CD14-positive monocyte (primary cell): Measurements from ENCODE around the gene FCN2. TPM values are rescaled to one million over a fixed set of nuclear protein-coding genes. Genes with fewer than 3 reads are reported as not detected.

ENCODE experiments used
- DNase-seq, 3 donors: peaks; one replicate each; pipeline ENCODE4 v3.0.0-alpha.2; 2011 to 2022
- H2AFZ ChIP-seq: 2 replicates; pipeline ENCODE4 v1.6.0; 2012; ENCODE audit warnings: mild to moderate bottlenecking, low read depth, low read length, inconsistent platforms; ENCODE audit not compliant: insufficient read depth, poor library complexity, severe bottlenecking
- H3K27ac ChIP-seq, 2 donors: 1 replicate in 1 of 2; 2 replicates in 1 of 2; pipeline ENCODE4 v1.5.1; 2012 to 2013; ENCODE audit warnings: low read length in 2 of 2, control low read depth in 1 of 2, inconsistent platforms in 1 of 2, low read depth in 1 of 2, mild to moderate bottlenecking in 1 of 2
- H3K27me3 ChIP-seq, 2 donors: one replicate each; pipeline versions ENCODE4 v1.6.0 to v1.6.1; 2011 to 2013; ENCODE audit warnings: low read length in 2 of 2; ENCODE audit not compliant: control insufficient read depth in 2 of 2, insufficient read depth in 2 of 2
- H3K36me3 ChIP-seq, 2 donors: replicated peaks in 1 of 2; 1 replicate in 1 of 2; 2 replicates in 1 of 2; pipeline versions ENCODE4 v1.5.1 to v1.6.1; 2012 to 2013; ENCODE audit warnings: low read length in 2 of 2, control low read depth in 1 of 2, inconsistent platforms in 1 of 2, mild to moderate bottlenecking in 1 of 2; ENCODE audit not compliant: insufficient read depth in 2 of 2, control insufficient read depth in 1 of 2
- H3K4me1 ChIP-seq, 2 donors: 1 replicate in 1 of 2; 2 replicates in 1 of 2; pipeline versions ENCODE4 v1.5.1 to v1.6.1; 2012 to 2013; ENCODE audit warnings: low read length in 2 of 2, control low read depth in 1 of 2, inconsistent platforms in 1 of 2, mild to moderate bottlenecking in 1 of 2, moderate library complexity in 1 of 2; ENCODE audit not compliant: insufficient read depth in 2 of 2, control insufficient read depth in 1 of 2
- H3K4me2 ChIP-seq: replicated peaks from 2 replicates; pipeline ENCODE3; 2012; ENCODE audit warnings: low read length, moderate library complexity, mild to moderate bottlenecking; ENCODE audit not compliant: poor library complexity, severe bottlenecking; ENCODE audit errors: extremely low read depth
- H3K4me3 ChIP-seq, 3 experiments: fragments of 200-600 bp in 1 of 3; sonication (generic) in 1 of 3; replicated peaks in 1 of 3; 1 replicate in 2 of 3; 2 replicates in 1 of 3; pipeline ENCODE4 v1.5.1; 2011 to 2013; ENCODE audit warnings: low read length in 3 of 3, mild to moderate bottlenecking in 3 of 3, control low read depth in 2 of 3, low read depth in 2 of 3, inconsistent platforms in 1 of 3, moderate library complexity in 1 of 3
- H3K79me2 ChIP-seq: 2 replicates; pipeline ENCODE4 v1.6.0; 2012; ENCODE audit warnings: mild to moderate bottlenecking, control low read depth, inconsistent platforms, low read length, moderate library complexity; ENCODE audit not compliant: insufficient read depth
- H3K9ac ChIP-seq: 2 replicates; pipeline ENCODE4 v1.6.0; 2017; ENCODE audit warnings: low read length, mild to moderate bottlenecking; ENCODE audit not compliant: insufficient read depth, poor library complexity, severe bottlenecking
- H3K9me3 ChIP-seq, 2 donors: replicated peaks in 1 of 2; 1 replicate in 1 of 2; 2 replicates in 1 of 2; pipeline versions ENCODE4 v1.5.1 to v1.6.1; 2012 to 2013; ENCODE audit warnings: low read length in 2 of 2, control low read depth in 1 of 2; ENCODE audit not compliant: control insufficient read depth in 1 of 2, insufficient read depth in 1 of 2
- H4K20me1 ChIP-seq: 2 replicates; pipeline ENCODE4 v1.6.0; 2012; ENCODE audit warnings: mild to moderate bottlenecking, low read length, control low read depth, moderate library complexity; ENCODE audit not compliant: insufficient read depth
- H3K27ac Mint-ChIP-seq, 7 donors: one replicate each; pipeline ENCODE4 v1.8.0; 2020; ENCODE audit warnings: mild to moderate bottlenecking in 7 of 7, mixed read lengths in 7 of 7, moderate library complexity in 6 of 7, inconsistent platforms in 2 of 7
- H3K27me3 Mint-ChIP-seq, 3 donors: one replicate each; pipeline ENCODE4 v1.8.0; 2021 to 2022; ENCODE audit warnings: low read depth in 3 of 3, mild to moderate bottlenecking in 3 of 3, mixed read lengths in 3 of 3, moderate library complexity in 3 of 3, inconsistent platforms in 1 of 3
- H3K36me3 Mint-ChIP-seq, 2 donors: one replicate each; pipeline ENCODE4 v1.8.0; 2020; ENCODE audit warnings: mixed read lengths in 2 of 2, inconsistent platforms in 1 of 2, mild to moderate bottlenecking in 1 of 2
- H3K4me1 Mint-ChIP-seq: one replicate; pipeline ENCODE4 v1.8.0; 2020; ENCODE audit warnings: mild to moderate bottlenecking, mixed read lengths
- H3K4me3 Mint-ChIP-seq, 2 donors: one replicate each; pipeline ENCODE4 v1.8.0; 2020; ENCODE audit warnings: mild to moderate bottlenecking in 2 of 2, mixed read lengths in 2 of 2, moderate library complexity in 1 of 2
- H3K9me3 Mint-ChIP-seq, 7 donors: one replicate each; pipeline ENCODE4 v1.8.0; 2020 to 2022; ENCODE audit warnings: mixed read lengths in 7 of 7, mild to moderate bottlenecking in 6 of 7, moderate library complexity in 6 of 7, inconsistent platforms in 2 of 7
- CTCF ChIP-seq: fragments of 200-600 bp; IDR thresholded peaks from one replicate; pipeline ENCODE4 v1.8.0; 2022; ENCODE audit warnings: antibody characterized with exemption, mild to moderate bottlenecking
- WGBS: methylation state at CpG from one replicate; pipeline ENCODE4 v1.1.5; 2013; ENCODE audit warnings: missing lambda C conversion rate; ENCODE audit not compliant: insufficient coverage; 5-methylcytosine and 5-hydroxymethylcytosine counted together
- intact Hi-C, 2 donors: fragments of 100-400 bp; cut with micrococcal nuclease; formaldehyde crosslinking; loops; one replicate each; pipeline versions ENCODE4 v1.15.0 to v1.15.1; 2023
- polyA plus RNA-seq, 3 donors: library from polyadenylated mRNA; depleted of rRNA in 1 of 3; unstranded in 2 of 3; stranded (reverse) in 1 of 3; fragments of 300-500 nt in 2 of 3; fragments of >200 nt in 1 of 3; fragmentation: Illumina TruSeq in 2 of 3; gene quantifications; 1 replicate in 2 of 3; 2 replicates in 1 of 3; pipeline ENCODE4 v1.2.3, GENCODE V29; 2012 to 2021

Gene FCN2
- polyA plus RNA-seq, 3 donors = not detected

GRCh38 chr9:134882204-134882785 is 1.7 kb downstream of the FCN2 start:
- Histone ChIP-seq H3K4me3 (no peak overlapping the region), H3K27ac (no peak overlapping the region), H3K27me3 (peaks cover 0 to 4% of the 10 kb centered on the region in 2 donors), H3K79me2 (no peaks in the 10 kb centered on the region), H4K20me1 (no peaks in the 10 kb centered on the region), H3K4me1 (peaks cover 1 to 2% of the 10 kb centered on the region in 2 donors), H2AFZ (no peak overlapping the region), H3K4me2 (no peak overlapping the region), H3K9ac (no peak overlapping the region), H3K36me3 (no peaks in the 10 kb centered on the region), H3K9me3 (no peaks in the 10 kb centered on the region)
- no peak for DNase-seq
- WGBS = 94% methylated on average over 3 of the region's 3 CpGs
- H3K36me3 Mint-ChIP-seq = no peaks in the 10 kb centered on the region
- intact Hi-C loops = no loop called here
- no peak for TF ChIP-seq CTCF
- H3K4me1 Mint-ChIP-seq = peaks cover 3% of the 10 kb centered on the region
- no peak overlapping the region for H3K27ac Mint-ChIP-seq
- H3K27me3 Mint-ChIP-seq = peaks cover 11 to 32% (median 25%) of the 10 kb centered on the region in 3 donors
- peaks cover 0 to 3% (median 0%) of the 10 kb centered on the region in 7 donors for H3K9me3 Mint-ChIP-seq
- no peak overlapping the region for H3K4me3 Mint-ChIP-seq

- peaks cover 0 to 11% of the 10 kb centered on the region in 2 donors for H3K27me3 ChIP-seq
- Mint-ChIP-seq H3K27me3 (peaks cover 16 to 37% (median 23%) of the 10 kb centered on the region in 3 donors), H3K27ac (no peak overlapping the region), H3K4me1 (peaks cover 10% of the 10 kb centered on the region), H3K36me3 (no peaks in the 10 kb centered on the region), H3K9me3 (peaks cover 0 to 2% (median 0%) of the 10 kb centered on the region in 7 donors), H3K4me3 (no peak overlapping the region)
- H3K36me3 ChIP-seq = no peaks in the 10 kb centered on the region
- H3K79me2 ChIP-seq = no peaks in the 10 kb centered on the region
- TF ChIP-seq CTCF = no peak
- H3K27ac ChIP-seq = no peak overlapping the region
- H3K4me3 ChIP-seq = no peak overlapping the region
- H3K9ac ChIP-seq = no peak overlapping the region
- H3K4me2 ChIP-seq = no peak overlapping the region
- H3K9me3 ChIP-seq = no peaks in the 10 kb centered on the region
- no peak overlapping the region for H2AFZ ChIP-seq
- no peak for DNase-seq
- intact Hi-C loops = no loop called here
- H3K4me1 ChIP-seq = peaks cover 10 to 11% of the 10 kb centered on the region in 2 donors
- WGBS = 95% methylated on average over 15 of the region's 18 CpGs
- no peaks in the 10 kb centered on the region for H4K20me1 ChIP-seq
Observed at GRCh38 chr9:134883040-134883782, 2.6 kb downstream of the FCN2 start.
